ENCODE results near the gene LRMDA. TPM values are rescaled to one million over a fixed set of nuclear protein-coding genes. Genes with fewer than 3 reads are reported as not detected.

Gene LRMDA
- total and polyA plus RNA-seq, 2 donors (not counting 3 experiments of a cell fraction or from before 2014, with no cell fraction given), result 9.7 to 18.0 TPM

DNA sequence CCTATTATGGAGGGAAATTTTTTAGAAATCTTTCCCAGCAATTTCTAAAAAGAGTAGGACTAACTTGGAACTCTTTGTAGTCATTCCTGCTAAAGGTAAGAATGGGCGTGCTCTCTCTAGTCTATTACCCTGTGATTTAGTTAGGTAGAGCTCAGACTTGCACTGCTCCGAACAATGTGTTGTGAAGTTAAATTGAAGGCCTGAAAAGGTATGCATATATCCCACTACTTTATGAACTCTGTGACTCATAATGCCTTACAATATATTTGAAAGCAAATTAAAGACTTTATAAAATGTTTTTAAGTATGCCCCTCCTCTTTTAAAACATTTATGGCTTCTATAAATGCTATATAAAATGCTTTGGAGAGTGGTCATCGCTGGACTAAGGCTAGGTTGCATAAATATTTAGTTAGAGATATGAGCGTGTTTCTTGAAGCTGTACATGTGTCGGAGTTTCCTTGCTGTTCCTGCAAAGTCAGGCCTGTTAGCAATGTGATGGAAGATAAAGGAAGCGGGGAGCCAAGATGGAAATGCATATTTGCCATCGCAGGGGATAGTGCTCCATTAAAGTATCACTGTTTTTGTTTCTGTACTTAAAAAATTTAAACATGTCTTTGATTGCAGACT lies 761.4 kb downstream of the LRMDA start:
- ChIA-PET CTCF (no interaction called here), POLR2A (no interaction called here)
- no peaks in the 10 kb centered on the region for H3K27me3 ChIP-seq (ENCODE audit: control insufficient read depth in 2 of 2, insufficient read depth in 2 of 2, low read length in 2 of 2)
- dilution Hi-C loops (cut with MboI; ENCODE audit: extremely low pct_ligation_motif_present, low sequenced_read_pairs), result no loop called here
- intact Hi-C loops (cut with micrococcal nuclease), result no loop called here
- H3K9me3 ChIP-seq (replicated peaks; ENCODE audit: control insufficient read depth, insufficient read depth, low read length), result no peaks in the 10 kb centered on the region
- FAIRE-seq, result no peak
- H3K4me3 ChIP-seq (replicated peaks in 1 of 3; ENCODE audit: insufficient read depth in 1 of 3, low read depth in 1 of 3, low read length in 3 of 3), result no peak overlapping the region
- H3K9ac ChIP-seq (replicated peaks; ENCODE audit: extremely low read depth, insufficient read depth, low read length), result no peak overlapping the region
- H3K36me3 ChIP-seq (ENCODE audit: control insufficient read depth in 2 of 2, extremely low read depth in 1 of 2, insufficient read depth in 2 of 2, low read length in 2 of 2), result no peaks in the 10 kb centered on the region
- no peaks in the 10 kb centered on the region for H3K9me1 ChIP-seq (replicated peaks; ENCODE audit: control insufficient read depth, extremely low read depth, insufficient read depth, low read length)
- no peak for DNase-seq (ENCODE audit: low read depth, low spot score)
- no peaks in the 10 kb centered on the region for H3K79me2 ChIP-seq (ENCODE audit: control insufficient read depth, insufficient read depth, low read length)
- no peaks in the 10 kb centered on the region for H3K4me1 ChIP-seq (ENCODE audit: control insufficient read depth, extremely low read depth, insufficient read depth, low read length)
- no TSS peak for BruUV-seq (replicated peaks)
- H4K20me1 ChIP-seq (replicated peaks; ENCODE audit: control insufficient read depth, extremely low read depth, insufficient read depth, low read length), result no peaks in the 10 kb centered on the region
- TF ChIP-seq, protein P1, sequence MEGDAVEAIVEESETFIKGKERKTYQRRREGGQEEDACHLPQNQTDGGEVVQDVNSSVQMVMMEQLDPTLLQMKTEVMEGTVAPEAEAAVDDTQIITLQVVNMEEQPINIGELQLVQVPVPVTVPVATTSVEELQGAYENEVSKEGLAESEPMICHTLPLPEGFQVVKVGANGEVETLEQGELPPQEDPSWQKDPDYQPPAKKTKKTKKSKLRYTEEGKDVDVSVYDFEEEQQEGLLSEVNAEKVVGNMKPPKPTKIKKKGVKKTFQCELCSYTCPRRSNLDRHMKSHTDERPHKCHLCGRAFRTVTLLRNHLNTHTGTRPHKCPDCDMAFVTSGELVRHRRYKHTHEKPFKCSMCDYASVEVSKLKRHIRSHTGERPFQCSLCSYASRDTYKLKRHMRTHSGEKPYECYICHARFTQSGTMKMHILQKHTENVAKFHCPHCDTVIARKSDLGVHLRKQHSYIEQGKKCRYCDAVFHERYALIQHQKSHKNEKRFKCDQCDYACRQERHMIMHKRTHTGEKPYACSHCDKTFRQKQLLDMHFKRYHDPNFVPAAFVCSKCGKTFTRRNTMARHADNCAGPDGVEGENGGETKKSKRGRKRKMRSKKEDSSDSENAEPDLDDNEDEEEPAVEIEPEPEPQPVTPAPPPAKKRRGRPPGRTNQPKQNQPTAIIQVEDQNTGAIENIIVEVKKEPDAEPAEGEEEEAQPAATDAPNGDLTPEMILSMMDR (IDR thresholded peaks at IDR 0.05; ENCODE audit: extremely low read depth in 1 of 2, insufficient read depth in 1 of 2, low read depth in 1 of 2, low read length in 2 of 2), result no peak
- TF ChIP-seq FOS (IDR thresholded peaks at IDR 0.05; ENCODE audit: borderline replicate concordance, insufficient read depth, low read length), result no peak
- no peak for TF ChIP-seq JUN (IDR thresholded peaks at IDR 0.05; ENCODE audit: borderline replicate concordance, insufficient read depth, insufficient read length, low read depth)
- no peak for TF ChIP-seq POLR2A (IDR thresholded peaks at IDR 0.05; ENCODE audit: low read depth, low read length)
- TF ChIP-seq GATA2 (IDR thresholded peaks at IDR 0.05; ENCODE audit: insufficient read depth, insufficient read length, low read depth, low read length), result no peak
- no peak for TF ChIP-seq MYC (IDR thresholded peaks at IDR 0.05; ENCODE audit: low read depth, low read length)
- TF ChIP-seq EZH2 (IDR thresholded peaks at IDR 0.05; ENCODE audit: borderline replicate concordance, low read depth, low read length, severe bottlenecking), result no peak
- TF ChIP-seq, protein P2, sequence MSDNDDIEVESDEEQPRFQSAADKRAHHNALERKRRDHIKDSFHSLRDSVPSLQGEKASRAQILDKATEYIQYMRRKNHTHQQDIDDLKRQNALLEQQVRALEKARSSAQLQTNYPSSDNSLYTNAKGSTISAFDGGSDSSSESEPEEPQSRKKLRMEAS (IDR thresholded peaks at IDR 0.05; ENCODE audit: insufficient read depth, insufficient read length), result no peak
- TF ChIP-seq POLR2AphosphoS5 (IDR thresholded peaks at IDR 0.05; ENCODE audit: insufficient read depth, low read depth, low read length), result no peak
- H2AFZ ChIP-seq (ENCODE audit: low read depth, low read length), result no peak overlapping the region
- no peak overlapping the region for H3K27ac ChIP-seq (ENCODE audit: insufficient read depth, low read depth, low read length)
- H3K4me2 ChIP-seq (ENCODE audit: insufficient read depth, low read length), result no peak overlapping the region
